ENCODE data around the gene ATRIP. TPM values are rescaled to one million over a fixed set of nuclear protein-coding genes. Genes with fewer than 3 reads are reported as not detected.
A peak's percentile ranks its signal among the peaks of the same experiment; 100 is the strongest.

ATRIP gene
- polyA plus RNA-seq, 3 donors, result 1.8 to 4.7 (median 2.8) TPM

DNA sequence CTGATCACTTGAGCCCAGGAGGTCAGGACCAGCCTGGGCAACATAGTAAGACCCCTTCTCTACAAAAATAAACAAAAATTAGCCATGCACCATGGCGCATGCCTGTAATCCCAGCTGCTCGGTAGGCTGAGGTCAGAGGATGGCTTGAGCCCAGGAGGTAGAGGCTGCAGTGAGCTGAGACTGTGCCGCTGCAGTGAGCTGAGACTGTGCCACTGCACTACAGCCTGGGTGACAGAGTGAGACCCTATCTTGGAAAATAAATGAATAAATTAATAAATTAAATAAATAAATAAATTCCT, 46.6 kb downstream of the ATRIP start:
- no peak for DNase-seq
- Mint-ChIP-seq H3K27ac (peak overlapping the region in 2 of 7 donors; percentile 48 to 65), H3K9me3 (peaks cover 0 to 2% (median 2%) of the 10 kb centered on the region in 7 donors), H3K4me3 (no peak overlapping the region), H3K27me3 (ENCODE audit: low read depth in 3 of 3) (no peaks in the 10 kb centered on the region), H3K36me3 (peaks cover 33 to 74% of the 10 kb centered on the region in 2 donors), H3K4me1 (peaks cover 13% of the 10 kb centered on the region)
- peaks cover 11 to 12% of the 10 kb centered on the region in 2 donors for H3K4me1 ChIP-seq (ENCODE audit: control insufficient read depth in 1 of 2, insufficient read depth in 2 of 2, low read length in 2 of 2)
- no peak overlapping the region for H3K4me2 ChIP-seq (replicated peaks; ENCODE audit: extremely low read depth, low read length, poor library complexity, severe bottlenecking)
- intact Hi-C loops (cut with micrococcal nuclease), result no loop called here
- H2AFZ ChIP-seq (ENCODE audit: insufficient read depth, low read depth, low read length, poor library complexity, severe bottlenecking), result no peak overlapping the region
- 80% methylated on average over 1 of the region's 3 CpGs for whole genome bisulfite sequencing (ENCODE audit: insufficient coverage)
- no peaks in the 10 kb centered on the region for H3K27me3 ChIP-seq (ENCODE audit: control insufficient read depth in 2 of 2, insufficient read depth in 2 of 2, low read length in 2 of 2)
- no peaks in the 10 kb centered on the region for H3K79me2 ChIP-seq (ENCODE audit: insufficient read depth, low read length)
- TF ChIP-seq, protein P1, sequence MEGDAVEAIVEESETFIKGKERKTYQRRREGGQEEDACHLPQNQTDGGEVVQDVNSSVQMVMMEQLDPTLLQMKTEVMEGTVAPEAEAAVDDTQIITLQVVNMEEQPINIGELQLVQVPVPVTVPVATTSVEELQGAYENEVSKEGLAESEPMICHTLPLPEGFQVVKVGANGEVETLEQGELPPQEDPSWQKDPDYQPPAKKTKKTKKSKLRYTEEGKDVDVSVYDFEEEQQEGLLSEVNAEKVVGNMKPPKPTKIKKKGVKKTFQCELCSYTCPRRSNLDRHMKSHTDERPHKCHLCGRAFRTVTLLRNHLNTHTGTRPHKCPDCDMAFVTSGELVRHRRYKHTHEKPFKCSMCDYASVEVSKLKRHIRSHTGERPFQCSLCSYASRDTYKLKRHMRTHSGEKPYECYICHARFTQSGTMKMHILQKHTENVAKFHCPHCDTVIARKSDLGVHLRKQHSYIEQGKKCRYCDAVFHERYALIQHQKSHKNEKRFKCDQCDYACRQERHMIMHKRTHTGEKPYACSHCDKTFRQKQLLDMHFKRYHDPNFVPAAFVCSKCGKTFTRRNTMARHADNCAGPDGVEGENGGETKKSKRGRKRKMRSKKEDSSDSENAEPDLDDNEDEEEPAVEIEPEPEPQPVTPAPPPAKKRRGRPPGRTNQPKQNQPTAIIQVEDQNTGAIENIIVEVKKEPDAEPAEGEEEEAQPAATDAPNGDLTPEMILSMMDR (IDR thresholded peaks at IDR 0.05), result no peak
- peaks cover 6% of the 10 kb centered on the region for H4K20me1 ChIP-seq (ENCODE audit: insufficient read depth, low read length)
- H3K27ac ChIP-seq (ENCODE audit: low read depth in 1 of 2, low read length in 2 of 2), result no peak overlapping the region
- H3K9me3 ChIP-seq (replicated peaks in 1 of 2; ENCODE audit: control insufficient read depth in 1 of 2, insufficient read depth in 1 of 2, low read length in 2 of 2), result peaks cover under 1 to 2% of the 10 kb centered on the region in 2 donors
- no peak overlapping the region for H3K4me3 ChIP-seq (replicated peaks in 1 of 3; ENCODE audit: low read depth in 2 of 3, low read length in 3 of 3)
- H3K9ac ChIP-seq (ENCODE audit: insufficient read depth, low read length, poor library complexity, severe bottlenecking), result no peak overlapping the region
- peaks cover 18 to 33% of the 10 kb centered on the region in 2 donors for H3K36me3 ChIP-seq (replicated peaks in 1 of 2; ENCODE audit: control insufficient read depth in 1 of 2, insufficient read depth in 2 of 2, low read length in 2 of 2)

DNA sequence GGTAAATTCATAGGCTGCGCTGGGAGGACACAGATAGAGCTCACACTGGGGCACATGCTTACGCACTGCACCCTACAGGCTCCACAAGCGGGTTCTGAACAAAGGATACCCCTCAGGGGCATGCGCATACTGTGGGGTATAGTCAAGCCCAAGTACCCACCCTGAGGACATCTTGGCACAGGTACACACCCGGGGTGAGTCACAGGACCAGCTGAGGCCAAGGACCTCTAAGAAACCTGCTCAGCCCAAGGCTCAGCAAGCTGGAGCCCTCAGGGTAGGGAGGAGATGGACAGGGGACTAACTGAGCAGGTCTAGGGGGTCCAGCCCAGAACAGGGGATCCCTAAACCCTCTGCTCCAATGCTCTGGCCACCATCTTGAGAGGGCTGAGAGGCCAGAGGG, 54.1 kb downstream of the ATRIP start:
- peaks cover 34 to 55% of the 10 kb centered on the region in 2 donors for H3K36me3 Mint-ChIP-seq
- peaks cover 46% of the 10 kb centered on the region for H4K20me1 ChIP-seq (ENCODE audit: insufficient read depth, low read length)
- peaks cover 0 to 1% (median 0%) of the 10 kb centered on the region in 3 donors for H3K27me3 Mint-ChIP-seq (ENCODE audit: low read depth in 3 of 3)
- no peaks in the 10 kb centered on the region for H3K27me3 ChIP-seq (ENCODE audit: control insufficient read depth in 2 of 2, insufficient read depth in 2 of 2, low read length in 2 of 2)
- H2AFZ ChIP-seq (ENCODE audit: insufficient read depth, low read depth, low read length, poor library complexity, severe bottlenecking), result no peak overlapping the region
- intact Hi-C loops (cut with micrococcal nuclease), result no loop called here
- no peak overlapping the region for H3K9ac ChIP-seq (ENCODE audit: insufficient read depth, low read length, poor library complexity, severe bottlenecking)
- peak overlapping the region in 1 of 7 donors; percentile 62 for H3K27ac Mint-ChIP-seq
- H3K4me3 ChIP-seq (replicated peaks in 1 of 3; ENCODE audit: low read depth in 2 of 3, low read length in 3 of 3), result no peak overlapping the region
- H3K4me1 Mint-ChIP-seq, result peaks cover 43% of the 10 kb centered on the region
- WGBS (ENCODE audit: insufficient coverage), result 97% methylated on average over 5 of the region's 5 CpGs
- TF ChIP-seq, protein P1 (IDR thresholded peaks at IDR 0.05), result no peak
- peaks cover 21% of the 10 kb centered on the region for H3K79me2 ChIP-seq (ENCODE audit: insufficient read depth, low read length)
- H3K9me3 ChIP-seq (replicated peaks in 1 of 2; ENCODE audit: control insufficient read depth in 1 of 2, insufficient read depth in 1 of 2, low read length in 2 of 2), result peaks cover 6 to 8% of the 10 kb centered on the region in 2 donors
- no peak overlapping the region for H3K27ac ChIP-seq (ENCODE audit: low read depth in 1 of 2, low read length in 2 of 2)
- H3K9me3 Mint-ChIP-seq, result peaks cover 7 to 12% (median 7%) of the 10 kb centered on the region in 7 donors
- peaks cover 5 to 49% of the 10 kb centered on the region in 2 donors for H3K36me3 ChIP-seq (replicated peaks in 1 of 2; ENCODE audit: control insufficient read depth in 1 of 2, insufficient read depth in 2 of 2, low read length in 2 of 2)
- H3K4me3 Mint-ChIP-seq, result no peak overlapping the region
- no peak overlapping the region for H3K4me2 ChIP-seq (replicated peaks; ENCODE audit: extremely low read depth, low read length, poor library complexity, severe bottlenecking)
- no peak for DNase-seq
- H3K4me1 ChIP-seq (ENCODE audit: control insufficient read depth in 1 of 2, insufficient read depth in 2 of 2, low read length in 2 of 2), result peaks cover 27 to 33% of the 10 kb centered on the region in 2 donors
